Left kidney (tissue), 2 donors: ENCODE data around the gene BCAT1. TPM values are rescaled to one million over a fixed set of nuclear protein-coding genes. Genes with fewer than 3 reads are reported as not detected.

Source experiments
- DNase-seq: peaks from one replicate; pipeline ENCODE4 v3.0.0-alpha.2; 2013
- polyA plus RNA-seq: library from polyadenylated mRNA; unstranded; fragments of 120-200 nt; gene quantifications from one replicate; pipeline ENCODE4 v1.2.1, GENCODE V29; 2013; ENCODE audit not compliant: insufficient read length

BCAT1 gene
- polyA plus RNA-seq, 1 donor, result 55.3 TPM

GRCh38 chr12:24768415-24768814 lies 180.5 kb downstream of the BCAT1 start:
- DNase-seq, result no peak

GRCh38 chr12:24767016-24767415 lies 181.9 kb downstream of the BCAT1 start:
- no peak for DNase-seq

- DNase-seq, result no peak
Observed at GRCh38 chr12:24764712-24765111, 184.2 kb downstream of the BCAT1 start.

- DNase-seq, result no peak
Observed at GRCh38 chr12:24760606-24761378, 188.1 kb downstream of the BCAT1 start.

- DNase-seq, result peak; percentile 29
Observed at GRCh38 chr12:24760162-24760561, 188.7 kb downstream of the BCAT1 start.

Other genes with a start within 250 kb of the BCAT1 start
- gene DNAI7, start 246.1 kb upstream of the BCAT1 start, polyA plus RNA-seq, result 7.9 TPM
- gene ETFRF1, start 246.1 kb upstream of the BCAT1 start, polyA plus RNA-seq, result 44.4 TPM